ENCODE measurements around the gene PECR.

- TF ChIP-seq, protein P1, sequence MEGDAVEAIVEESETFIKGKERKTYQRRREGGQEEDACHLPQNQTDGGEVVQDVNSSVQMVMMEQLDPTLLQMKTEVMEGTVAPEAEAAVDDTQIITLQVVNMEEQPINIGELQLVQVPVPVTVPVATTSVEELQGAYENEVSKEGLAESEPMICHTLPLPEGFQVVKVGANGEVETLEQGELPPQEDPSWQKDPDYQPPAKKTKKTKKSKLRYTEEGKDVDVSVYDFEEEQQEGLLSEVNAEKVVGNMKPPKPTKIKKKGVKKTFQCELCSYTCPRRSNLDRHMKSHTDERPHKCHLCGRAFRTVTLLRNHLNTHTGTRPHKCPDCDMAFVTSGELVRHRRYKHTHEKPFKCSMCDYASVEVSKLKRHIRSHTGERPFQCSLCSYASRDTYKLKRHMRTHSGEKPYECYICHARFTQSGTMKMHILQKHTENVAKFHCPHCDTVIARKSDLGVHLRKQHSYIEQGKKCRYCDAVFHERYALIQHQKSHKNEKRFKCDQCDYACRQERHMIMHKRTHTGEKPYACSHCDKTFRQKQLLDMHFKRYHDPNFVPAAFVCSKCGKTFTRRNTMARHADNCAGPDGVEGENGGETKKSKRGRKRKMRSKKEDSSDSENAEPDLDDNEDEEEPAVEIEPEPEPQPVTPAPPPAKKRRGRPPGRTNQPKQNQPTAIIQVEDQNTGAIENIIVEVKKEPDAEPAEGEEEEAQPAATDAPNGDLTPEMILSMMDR (IDR thresholded peaks at IDR 0.05; ENCODE audit: borderline replicate concordance, extremely low read depth, low read length, poor library complexity, severe bottlenecking): no peak
- TF ChIP-seq EZH2 (IDR thresholded peaks at IDR 0.05; ENCODE audit: borderline replicate concordance, low read depth, low read length, severe bottlenecking): no peak
Observed at GRCh38 chr2:216052420-216052819, 29.2 kb downstream of the PECR start.
